ENCODE measurements around the gene MATN1. TPM values are rescaled to one million over a fixed set of nuclear protein-coding genes. Genes with fewer than 3 reads are reported as not detected.
A peak's percentile ranks its signal among the peaks of the same experiment; 100 is the strongest.

Gene MATN1
- total RNA-seq, 2 experiments from 2014 or later = 0.28 to 0.42 TPM

DNA sequence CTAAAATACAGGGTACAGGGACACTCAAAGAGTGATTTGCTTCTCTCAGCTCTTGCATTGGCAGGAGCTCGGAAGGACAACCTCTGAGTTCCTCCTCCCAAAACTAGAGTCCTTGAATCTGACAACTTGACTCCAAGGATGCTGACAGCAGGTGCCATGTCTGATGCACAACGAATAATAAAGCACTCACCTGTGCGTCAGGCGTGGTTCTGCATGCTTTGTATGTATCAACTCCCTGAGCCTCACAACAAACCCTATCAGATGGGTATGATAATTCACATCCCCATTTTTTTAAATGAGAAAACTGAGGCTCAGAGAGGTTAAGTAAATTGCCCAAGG is 32.8 kb upstream of the MATN1 start:
- no peak for DNase-seq (ENCODE audit: low spot score)
- no peaks in the 10 kb centered on the region for H3K36me3 ChIP-seq (ENCODE audit: insufficient read depth, low read length)
- peaks cover 4% of the 10 kb centered on the region; the same call in 1 of the 2 replicates for H3K79me2 ChIP-seq (ENCODE audit: insufficient read depth, low read depth, low read length)
- POLR2A ChIA-PET = interaction anchor here (1.0 to 3.7 kb wide), 3 partner anchors 12 to 23 kb away, joined by 3 to 55 read pairs (median 5); no protein-coding TSS in a partner anchor
- H3K9me2 ChIP-seq (ENCODE audit: insufficient read depth, low read length) = no peaks in the 10 kb centered on the region
- TF ChIP-seq EZH2phosphoT487 (IDR thresholded peaks at IDR 0.05; ENCODE audit: borderline replicate concordance, low read depth, low read length) = no peak
- TF ChIP-seq, protein P1, sequence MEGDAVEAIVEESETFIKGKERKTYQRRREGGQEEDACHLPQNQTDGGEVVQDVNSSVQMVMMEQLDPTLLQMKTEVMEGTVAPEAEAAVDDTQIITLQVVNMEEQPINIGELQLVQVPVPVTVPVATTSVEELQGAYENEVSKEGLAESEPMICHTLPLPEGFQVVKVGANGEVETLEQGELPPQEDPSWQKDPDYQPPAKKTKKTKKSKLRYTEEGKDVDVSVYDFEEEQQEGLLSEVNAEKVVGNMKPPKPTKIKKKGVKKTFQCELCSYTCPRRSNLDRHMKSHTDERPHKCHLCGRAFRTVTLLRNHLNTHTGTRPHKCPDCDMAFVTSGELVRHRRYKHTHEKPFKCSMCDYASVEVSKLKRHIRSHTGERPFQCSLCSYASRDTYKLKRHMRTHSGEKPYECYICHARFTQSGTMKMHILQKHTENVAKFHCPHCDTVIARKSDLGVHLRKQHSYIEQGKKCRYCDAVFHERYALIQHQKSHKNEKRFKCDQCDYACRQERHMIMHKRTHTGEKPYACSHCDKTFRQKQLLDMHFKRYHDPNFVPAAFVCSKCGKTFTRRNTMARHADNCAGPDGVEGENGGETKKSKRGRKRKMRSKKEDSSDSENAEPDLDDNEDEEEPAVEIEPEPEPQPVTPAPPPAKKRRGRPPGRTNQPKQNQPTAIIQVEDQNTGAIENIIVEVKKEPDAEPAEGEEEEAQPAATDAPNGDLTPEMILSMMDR (conservative IDR thresholded peaks at IDR 0.05; ENCODE audit: low read length) = no peak
- peak overlapping the region; percentile 99 for H3K27ac ChIP-seq (ENCODE audit: low read depth, low read length, poor library complexity, severe bottlenecking)
- H4K20me1 ChIP-seq (ENCODE audit: insufficient read depth, low read length) = peaks cover 9% of the 10 kb centered on the region
- H3K9me3 ChIP-seq (ENCODE audit: low read length) = no peaks in the 10 kb centered on the region
- BruUV-seq (replicated peaks) = no TSS peak
- no peak overlapping the region for H2AFZ ChIP-seq (ENCODE audit: low read length)
- intact Hi-C loops (cut with micrococcal nuclease; ENCODE audit: unreplicated experiment) = no loop called here
- H3K4me3 ChIP-seq (ENCODE audit: low read depth, low read length, poor library complexity, severe bottlenecking) = peak overlapping the region; percentile 69
- H3K4me2 ChIP-seq (ENCODE audit: low read length) = peak overlapping the region; percentile 91
- peaks cover 99% of the 10 kb centered on the region for H3K4me1 ChIP-seq (ENCODE audit: insufficient read depth, low read length, poor library complexity, severe bottlenecking)
- CTCF ChIA-PET (ENCODE audit: unreplicated experiment) = interaction anchor here (0.6 to 1.3 kb wide), 3 partner anchors 12 to 45 kb away, joined by 4 to 9 read pairs (median 4); no protein-coding TSS in a partner anchor

DNA sequence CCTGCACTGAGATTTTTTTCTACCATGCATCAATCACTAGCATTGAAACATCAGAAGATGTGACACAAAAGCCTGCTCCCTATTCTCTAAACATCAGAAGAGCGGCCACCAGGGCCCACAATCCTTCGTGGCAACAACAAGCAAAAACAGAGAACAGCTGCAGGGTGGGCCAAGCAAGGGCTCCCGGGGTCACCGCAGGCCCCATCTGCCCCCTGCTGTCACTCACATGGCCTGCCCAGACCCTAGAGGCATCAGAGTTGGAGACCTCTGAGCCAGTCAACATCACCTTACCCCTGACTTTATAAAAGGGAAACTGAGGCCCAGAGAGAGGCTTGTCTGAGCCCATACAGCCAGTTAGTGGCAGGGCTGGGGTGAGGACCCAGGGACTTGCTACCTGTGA is 32.4 kb upstream of the MATN1 start:
- ChIA-PET POLR2A (interaction anchor here (1.0 to 3.7 kb wide), 2 partner anchors 11 to 24 kb away, joined by 3 to 55 read pairs; no protein-coding TSS in a partner anchor), CTCF (ENCODE audit: unreplicated experiment) (interaction anchor here (0.6 to 1.1 kb wide), 2 partner anchors 36 to 46 kb away, joined by 4 to 9 read pairs; no protein-coding TSS in a partner anchor)
- H3K36me3 ChIP-seq (ENCODE audit: insufficient read depth, low read length) = no peaks in the 10 kb centered on the region
- H3K79me2 ChIP-seq (ENCODE audit: insufficient read depth, low read depth, low read length) = peaks cover 4% of the 10 kb centered on the region; the same call in 1 of the 2 replicates
- H3K9me2 ChIP-seq (ENCODE audit: insufficient read depth, low read length) = no peaks in the 10 kb centered on the region
- H2AFZ ChIP-seq (ENCODE audit: low read length) = no peak overlapping the region
- H3K27ac ChIP-seq (ENCODE audit: low read depth, low read length, poor library complexity, severe bottlenecking) = peak overlapping the region; percentile 99
- intact Hi-C loops (cut with micrococcal nuclease; ENCODE audit: unreplicated experiment) = no loop called here
- H3K4me2 ChIP-seq (ENCODE audit: low read length) = peak overlapping the region; percentile 91
- H3K4me1 ChIP-seq (ENCODE audit: insufficient read depth, low read length, poor library complexity, severe bottlenecking) = peaks cover 99% of the 10 kb centered on the region
- no peak for DNase-seq (ENCODE audit: low spot score)
- TF ChIP-seq, protein P1 (conservative IDR thresholded peaks at IDR 0.05; ENCODE audit: low read length) = peak; percentile 31; the same call in 1 of the 2 replicates
- no peak for TF ChIP-seq EZH2phosphoT487 (IDR thresholded peaks at IDR 0.05; ENCODE audit: borderline replicate concordance, low read depth, low read length)
- H4K20me1 ChIP-seq (ENCODE audit: insufficient read depth, low read length) = peaks cover 9% of the 10 kb centered on the region
- no peaks in the 10 kb centered on the region for H3K9me3 ChIP-seq (ENCODE audit: low read length)
- BruUV-seq (replicated peaks) = no TSS peak
- peak overlapping the region; percentile 69 for H3K4me3 ChIP-seq (ENCODE audit: low read depth, low read length, poor library complexity, severe bottlenecking)

DNA sequence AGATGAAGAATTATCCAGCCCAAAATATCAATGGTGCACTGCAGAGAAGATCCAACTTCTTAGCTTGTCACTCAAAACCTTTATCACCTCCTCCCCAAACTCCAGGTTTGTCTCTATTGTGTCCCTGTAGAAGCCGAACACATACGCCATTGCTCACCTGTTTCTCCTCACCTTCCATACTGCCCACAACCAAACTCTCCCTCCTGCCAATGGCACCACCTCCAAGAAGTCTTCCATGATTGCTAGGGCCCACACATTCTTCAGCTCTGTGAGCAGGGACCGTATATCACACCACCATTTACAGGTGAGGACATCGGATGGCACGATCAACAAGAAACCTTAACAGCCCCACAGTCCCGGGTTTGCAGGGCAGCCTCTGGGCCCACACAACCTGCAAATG is 31.9 kb upstream of the MATN1 start:
- ChIA-PET POLR2A (interaction anchor here (1.0 to 3.7 kb wide), 3 partner anchors 11 to 25 kb away, joined by 3 to 55 read pairs (median 6); no protein-coding TSS in a partner anchor), CTCF (ENCODE audit: unreplicated experiment) (interaction anchor here (1.0 to 1.3 kb wide), 5 partner anchors 12 to 37 kb away, joined by 3 to 9 read pairs (median 5); no protein-coding TSS in a partner anchor)
- peaks cover 9% of the 10 kb centered on the region for H4K20me1 ChIP-seq (ENCODE audit: insufficient read depth, low read length)
- no peak overlapping the region for H2AFZ ChIP-seq (ENCODE audit: low read length)
- peak overlapping the region; percentile 69 for H3K4me3 ChIP-seq (ENCODE audit: low read depth, low read length, poor library complexity, severe bottlenecking)
- H3K79me2 ChIP-seq (ENCODE audit: insufficient read depth, low read depth, low read length) = peaks cover 4% of the 10 kb centered on the region; the same call in 1 of the 2 replicates
- intact Hi-C loops (cut with micrococcal nuclease; ENCODE audit: unreplicated experiment) = no loop called here
- BruUV-seq (replicated peaks) = no TSS peak
- no peaks in the 10 kb centered on the region for H3K9me3 ChIP-seq (ENCODE audit: low read length)
- H3K4me2 ChIP-seq (ENCODE audit: low read length) = peak overlapping the region; percentile 91
- no peak for TF ChIP-seq EZH2phosphoT487 (IDR thresholded peaks at IDR 0.05; ENCODE audit: borderline replicate concordance, low read depth, low read length)
- TF ChIP-seq, protein P1 (conservative IDR thresholded peaks at IDR 0.05; ENCODE audit: low read length) = no peak
- peak overlapping the region; percentile 99 for H3K27ac ChIP-seq (ENCODE audit: low read depth, low read length, poor library complexity, severe bottlenecking)
- H3K9me2 ChIP-seq (ENCODE audit: insufficient read depth, low read length) = no peaks in the 10 kb centered on the region
- no peaks in the 10 kb centered on the region for H3K36me3 ChIP-seq (ENCODE audit: insufficient read depth, low read length)
- peaks cover 99% of the 10 kb centered on the region for H3K4me1 ChIP-seq (ENCODE audit: insufficient read depth, low read length, poor library complexity, severe bottlenecking)
- no peak for DNase-seq (ENCODE audit: low spot score)

Measured in OCI-LY7 (cell line).